WTC11 (cell line): ENCODE measurements around the gene CAPN11. TPM values are rescaled to one million over a fixed set of nuclear protein-coding genes. Genes with fewer than 3 reads are reported as not detected.

Experiments used
- ATAC-seq: fragments of 200-7000 bp; cut with Tn5 transposase; 2 replicates; pipeline ENCODE4 v1.10.0; 2021; ENCODE audit warnings: mild to moderate bottlenecking, moderate library complexity
- CTCF ChIA-PET: fragments of 300-600 bp; sonication (Branson Sonifier 250); formaldehyde crosslinking; loops from one replicate; lab custom pipeline; 2021; ENCODE audit warnings: antibody characterized with exemption; lab: Charles Lee
- POLR2A ChIA-PET: fragments of 350-600 bp; sonication (Branson Sonifier 250); formaldehyde crosslinking; loops from one replicate; lab custom pipeline; 2021; ENCODE audit warnings: antibody characterized with exemption; lab: Charles Lee
- DNase-seq: peaks from one replicate; pipeline ENCODE4 v3.0.0; 2021; ENCODE audit warnings: low spot score
- H3K27ac Mint-ChIP-seq: 2 replicates; pipeline ENCODE4 v1.8.0; 2021; ENCODE audit warnings: mixed read lengths
- H3K27me3 Mint-ChIP-seq: 2 replicates; pipeline ENCODE4 v1.8.0; 2021; ENCODE audit warnings: low read depth, mild to moderate bottlenecking, moderate library complexity, mixed read lengths
- H3K36me3 Mint-ChIP-seq: 2 replicates; pipeline ENCODE4 v1.8.0; 2021; ENCODE audit warnings: mixed read lengths
- H3K4me1 Mint-ChIP-seq: 2 replicates; pipeline ENCODE4 v1.8.0; 2022; ENCODE audit warnings: mixed read lengths
- H3K4me3 Mint-ChIP-seq: 2 replicates; pipeline ENCODE4 v1.8.0; 2021; ENCODE audit warnings: mild to moderate bottlenecking, moderate library complexity, mixed read lengths
- H3K9me3 Mint-ChIP-seq: 2 replicates; pipeline ENCODE4 v1.8.0; 2021; ENCODE audit warnings: mixed read lengths
- ATF1 ChIP-seq: sonication (generic); formaldehyde crosslinking; IDR thresholded peaks from 2 replicates; pipeline ENCODE4 v1.8.1; 2023; ENCODE audit warnings: mild to moderate bottlenecking, moderate library complexity, missing genetic modification reagents
- CTCF ChIP-seq: fragments of 200-600 bp; IDR thresholded peaks from 2 replicates; pipeline ENCODE4 v1.8.0; 2022; ENCODE audit warnings: antibody characterized with exemption
- ETV6 ChIP-seq: sonication (generic); formaldehyde crosslinking; IDR thresholded peaks from 2 replicates; pipeline ENCODE4 v1.8.1; 2022; ENCODE audit warnings: mild to moderate bottlenecking, missing genetic modification reagents
- FOXP1 ChIP-seq: sonication (generic); formaldehyde crosslinking; IDR thresholded peaks from 2 replicates; pipeline ENCODE4 v1.8.0; 2022; ENCODE audit warnings: missing genetic modification reagents, mild to moderate bottlenecking, moderate library complexity, borderline replicate concordance
- FOXP4 ChIP-seq: sonication (generic); formaldehyde crosslinking; IDR thresholded peaks from 2 replicates; pipeline ENCODE4 v1.8.0; 2022; ENCODE audit warnings: mild to moderate bottlenecking, missing genetic modification reagents
- HMGXB4 ChIP-seq: sonication (generic); formaldehyde crosslinking; IDR thresholded peaks from 2 replicates; pipeline ENCODE4 v1.8.1; 2023; ENCODE audit warnings: mild to moderate bottlenecking, moderate library complexity, missing genetic modification reagents
- KAT7 ChIP-seq: sonication (generic); formaldehyde crosslinking; IDR thresholded peaks from 2 replicates; pipeline ENCODE4 v1.8.1; 2023; ENCODE audit warnings: missing genetic modification reagents, mild to moderate bottlenecking, borderline replicate concordance
- NFYB ChIP-seq: sonication (generic); formaldehyde crosslinking; conservative IDR thresholded peaks from 2 replicates; pipeline ENCODE4 v1.8.0; 2022; ENCODE audit warnings: low read depth, missing genetic modification reagents
- RORB ChIP-seq: fragments of 250-450 bp; sonication (Bioruptor Pico); IDR thresholded peaks from 2 replicates; pipeline ENCODE4 v1.9.0; 2021; ENCODE audit warnings: mild to moderate bottlenecking
- SMAD3 ChIP-seq: sonication (generic); formaldehyde crosslinking; IDR thresholded peaks from 2 replicates; pipeline ENCODE4 v1.8.0; 2022; ENCODE audit warnings: missing genetic modification reagents, mild to moderate bottlenecking, borderline replicate concordance
- TEAD1 ChIP-seq: sonication (generic); formaldehyde crosslinking; IDR thresholded peaks from 2 replicates; pipeline ENCODE4 v1.8.0; 2022; ENCODE audit warnings: mild to moderate bottlenecking, missing genetic modification reagents
- ZBTB21 ChIP-seq: sonication (generic); formaldehyde crosslinking; IDR thresholded peaks from 2 replicates; pipeline ENCODE4 v1.8.1; 2023; ENCODE audit warnings: mild to moderate bottlenecking, missing genetic modification reagents, borderline replicate concordance
- ZNF423 ChIP-seq: fragments of 250-450 bp; sonication (Bioruptor Pico); IDR thresholded peaks from 2 replicates; pipeline ENCODE4 v2.1.2; 2022; ENCODE audit warnings: mild to moderate bottlenecking, moderate library complexity
- total RNA-seq: library from RNA; stranded (reverse); gene quantifications from 3 replicates; pipeline ENCODE4 v1.2.3, GENCODE V29; 2021
- TF ChIP-seq, protein P1 (sequence below): sonication (generic); formaldehyde crosslinking; IDR thresholded peaks from 2 replicates; pipeline ENCODE4 v1.8.1; 2022; ENCODE audit warnings: missing genetic modification reagents, borderline replicate concordance
- TF ChIP-seq, protein P2 (sequence below): sonication (generic); formaldehyde crosslinking; IDR thresholded peaks from 2 replicates; pipeline ENCODE4 v1.8.0; 2022; ENCODE audit warnings: mild to moderate bottlenecking, missing genetic modification reagents
- TF ChIP-seq, protein P3 (sequence below): sonication (generic); formaldehyde crosslinking; IDR thresholded peaks from 2 replicates; pipeline ENCODE4 v1.8.0; 2022; ENCODE audit warnings: mild to moderate bottlenecking, missing genetic modification reagents
- TF ChIP-seq, protein P4 (sequence below): sonication (generic); formaldehyde crosslinking; IDR thresholded peaks from 2 replicates; pipeline ENCODE4 v1.8.0; 2022; ENCODE audit warnings: mild to moderate bottlenecking, missing genetic modification reagents
- TF ChIP-seq, protein P5 (sequence below): fragments of 250-450 bp; sonication (Bioruptor Pico); IDR thresholded peaks from 2 replicates; pipeline ENCODE4 v1.9.0; 2021; ENCODE audit warnings: mild to moderate bottlenecking
- TF ChIP-seq, protein P6 (sequence below): fragments of 250-450 bp; sonication (Bioruptor Pico); IDR thresholded peaks from 2 replicates; pipeline ENCODE4 v1.9.0; 2021; ENCODE audit warnings: moderate library complexity, mild to moderate bottlenecking, inconsistent platforms, borderline replicate concordance

Gene CAPN11
- total RNA-seq, 1 experiment from 2014 or later: 2.3 TPM

DNA sequence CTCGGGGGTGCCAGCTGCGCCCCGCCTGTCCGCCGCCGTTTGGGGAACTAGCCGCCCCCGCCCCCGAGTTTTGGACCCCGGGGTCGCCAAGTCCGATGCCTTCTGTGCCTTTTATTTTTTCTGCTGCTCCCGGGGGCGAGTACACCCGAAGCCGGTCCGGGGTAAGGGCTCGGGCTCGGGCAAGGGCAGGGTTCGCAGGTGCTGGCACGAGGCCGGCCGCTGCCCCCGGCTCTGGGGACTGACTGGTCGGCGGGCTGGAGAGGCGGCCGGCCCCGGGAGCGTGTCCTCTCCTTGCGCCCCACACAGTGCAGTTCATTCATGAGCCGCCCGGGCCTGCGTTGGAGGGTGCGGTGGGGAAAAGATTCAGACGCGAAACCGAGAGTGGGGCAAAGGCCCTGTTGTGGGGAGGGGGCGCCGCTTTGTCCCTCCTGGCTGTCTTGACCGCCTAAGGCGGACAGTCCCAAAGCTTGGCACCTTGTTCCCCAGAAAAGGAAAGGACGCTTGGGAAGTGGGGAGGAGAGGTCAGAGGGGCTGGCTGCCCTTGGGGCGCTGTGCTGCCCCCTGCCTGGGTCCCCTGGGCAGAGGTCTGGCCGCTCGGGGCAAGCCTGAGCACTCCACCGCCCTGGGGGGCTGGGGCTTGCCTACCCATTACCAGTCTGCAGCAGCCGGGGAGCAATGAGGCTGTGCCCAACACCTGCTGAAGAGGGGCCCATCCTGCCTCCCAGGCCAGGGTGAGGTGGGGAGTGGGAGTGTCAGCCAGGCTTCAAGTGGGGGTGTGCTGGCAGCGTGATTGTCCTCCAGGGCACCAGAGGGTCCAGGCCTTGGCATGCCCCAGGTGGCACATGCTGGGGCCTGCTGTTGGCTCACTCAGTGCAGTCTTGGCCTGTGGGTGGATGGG is 30.4 kb upstream of the CAPN11 start:
- DNase-seq: peak; percentile 57
- Mint-ChIP-seq H3K36me3 (peaks cover 2% of the 10 kb centered on the region), H3K4me1 (peaks cover 61% of the 10 kb centered on the region), H3K4me3 (peak overlapping the region; percentile 83), H3K27ac (no peak overlapping the region), H3K9me3 (no peaks in the 10 kb centered on the region)
- CTCF ChIA-PET: interaction anchor here (0.6 to 1.6 kb wide), 8 partner anchors 10 to 184 kb away, joined by 3 to 5 read pairs (median 4); no protein-coding TSS in a partner anchor
- TF ChIP-seq ZNF423 (CRISPR knock-in tag) (peak; percentile 67), FOXP4 (CRISPR knock-in tag) (peak; percentile 9; the same call in 1 of the 2 replicates), KAT7 (0 out of 2 replicates have a peak, but pooled peaks have one; percentile 49), CTCF (no peak), ATF1 (CRISPR knock-in tag) (no peak), TEAD1 (peak; percentile 15; the same call in 1 of the 2 replicates)
- TF ChIP-seq, protein P1, sequence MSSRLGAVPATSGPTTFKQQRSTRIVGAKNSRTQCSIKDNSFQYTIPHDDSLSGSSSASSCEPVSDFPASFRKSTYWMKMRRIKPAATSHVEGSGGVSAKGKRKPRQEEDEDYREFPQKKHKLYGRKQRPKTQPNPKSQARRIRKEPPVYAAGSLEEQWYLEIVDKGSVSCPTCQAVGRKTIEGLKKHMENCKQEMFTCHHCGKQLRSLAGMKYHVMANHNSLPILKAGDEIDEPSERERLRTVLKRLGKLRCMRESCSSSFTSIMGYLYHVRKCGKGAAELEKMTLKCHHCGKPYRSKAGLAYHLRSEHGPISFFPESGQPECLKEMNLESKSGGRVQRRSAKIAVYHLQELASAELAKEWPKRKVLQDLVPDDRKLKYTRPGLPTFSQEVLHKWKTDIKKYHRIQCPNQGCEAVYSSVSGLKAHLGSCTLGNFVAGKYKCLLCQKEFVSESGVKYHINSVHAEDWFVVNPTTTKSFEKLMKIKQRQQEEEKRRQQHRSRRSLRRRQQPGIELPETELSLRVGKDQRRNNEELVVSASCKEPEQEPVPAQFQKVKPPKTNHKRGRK: no peak
- TF ChIP-seq, protein P2, sequence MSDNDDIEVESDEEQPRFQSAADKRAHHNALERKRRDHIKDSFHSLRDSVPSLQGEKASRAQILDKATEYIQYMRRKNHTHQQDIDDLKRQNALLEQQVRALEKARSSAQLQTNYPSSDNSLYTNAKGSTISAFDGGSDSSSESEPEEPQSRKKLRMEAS (CRISPR knock-in tag): peak; percentile 45; the same call in 1 of the 2 replicates
- TF ChIP-seq, protein P3, sequence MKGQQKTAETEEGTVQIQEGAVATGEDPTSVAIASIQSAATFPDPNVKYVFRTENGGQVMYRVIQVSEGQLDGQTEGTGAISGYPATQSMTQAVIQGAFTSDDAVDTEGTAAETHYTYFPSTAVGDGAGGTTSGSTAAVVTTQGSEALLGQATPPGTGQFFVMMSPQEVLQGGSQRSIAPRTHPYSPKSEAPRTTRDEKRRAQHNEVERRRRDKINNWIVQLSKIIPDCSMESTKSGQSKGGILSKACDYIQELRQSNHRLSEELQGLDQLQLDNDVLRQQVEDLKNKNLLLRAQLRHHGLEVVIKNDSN (CRISPR knock-in tag): 0 out of 2 replicates have a peak, but pooled peaks have one; percentile 29
- TF ChIP-seq, protein P4, sequence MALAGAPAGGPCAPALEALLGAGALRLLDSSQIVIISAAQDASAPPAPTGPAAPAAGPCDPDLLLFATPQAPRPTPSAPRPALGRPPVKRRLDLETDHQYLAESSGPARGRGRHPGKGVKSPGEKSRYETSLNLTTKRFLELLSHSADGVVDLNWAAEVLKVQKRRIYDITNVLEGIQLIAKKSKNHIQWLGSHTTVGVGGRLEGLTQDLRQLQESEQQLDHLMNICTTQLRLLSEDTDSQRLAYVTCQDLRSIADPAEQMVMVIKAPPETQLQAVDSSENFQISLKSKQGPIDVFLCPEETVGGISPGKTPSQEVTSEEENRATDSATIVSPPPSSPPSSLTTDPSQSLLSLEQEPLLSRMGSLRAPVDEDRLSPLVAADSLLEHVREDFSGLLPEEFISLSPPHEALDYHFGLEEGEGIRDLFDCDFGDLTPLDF: no peak
- TF ChIP-seq, all 79 proteins: peak for 6
- H3K27me3 Mint-ChIP-seq: no peaks in the 10 kb centered on the region; the same call in 1 of the 2 replicates
- POLR2A ChIA-PET: interaction anchor here (1.0 kb wide), 1 partner anchor 118 kb away, joined by 3 read pairs; the partner anchor contains the start of gene HSP90AB1
- ATAC-seq: peak; percentile 37

GRCh38 chr6:44129841-44130322 is 28.7 kb upstream of the CAPN11 start:
- Mint-ChIP-seq H3K9me3 (no peaks in the 10 kb centered on the region), H3K4me1 (peaks cover 54% of the 10 kb centered on the region), H3K4me3 (peak overlapping the region; percentile 83), H3K27me3 (no peaks in the 10 kb centered on the region; the same call in 1 of the 2 replicates), H3K27ac (no peak overlapping the region), H3K36me3 (peaks cover 2% of the 10 kb centered on the region)
- ChIA-PET CTCF (no interaction called here), POLR2A (no interaction called here)
- DNase-seq (no peak), ATAC-seq (no peak)
- TF ChIP-seq RORB (no peak), HMGXB4 (CRISPR knock-in tag) (no peak), FOXP1 (CRISPR knock-in tag) (no peak), SMAD3 (CRISPR knock-in tag) (no peak), ETV6 (CRISPR knock-in tag) (no peak), ATF1 (CRISPR knock-in tag) (no peak), NFYB (CRISPR knock-in tag) (no peak), ZBTB21 (no peak)
- TF ChIP-seq, protein P5, sequence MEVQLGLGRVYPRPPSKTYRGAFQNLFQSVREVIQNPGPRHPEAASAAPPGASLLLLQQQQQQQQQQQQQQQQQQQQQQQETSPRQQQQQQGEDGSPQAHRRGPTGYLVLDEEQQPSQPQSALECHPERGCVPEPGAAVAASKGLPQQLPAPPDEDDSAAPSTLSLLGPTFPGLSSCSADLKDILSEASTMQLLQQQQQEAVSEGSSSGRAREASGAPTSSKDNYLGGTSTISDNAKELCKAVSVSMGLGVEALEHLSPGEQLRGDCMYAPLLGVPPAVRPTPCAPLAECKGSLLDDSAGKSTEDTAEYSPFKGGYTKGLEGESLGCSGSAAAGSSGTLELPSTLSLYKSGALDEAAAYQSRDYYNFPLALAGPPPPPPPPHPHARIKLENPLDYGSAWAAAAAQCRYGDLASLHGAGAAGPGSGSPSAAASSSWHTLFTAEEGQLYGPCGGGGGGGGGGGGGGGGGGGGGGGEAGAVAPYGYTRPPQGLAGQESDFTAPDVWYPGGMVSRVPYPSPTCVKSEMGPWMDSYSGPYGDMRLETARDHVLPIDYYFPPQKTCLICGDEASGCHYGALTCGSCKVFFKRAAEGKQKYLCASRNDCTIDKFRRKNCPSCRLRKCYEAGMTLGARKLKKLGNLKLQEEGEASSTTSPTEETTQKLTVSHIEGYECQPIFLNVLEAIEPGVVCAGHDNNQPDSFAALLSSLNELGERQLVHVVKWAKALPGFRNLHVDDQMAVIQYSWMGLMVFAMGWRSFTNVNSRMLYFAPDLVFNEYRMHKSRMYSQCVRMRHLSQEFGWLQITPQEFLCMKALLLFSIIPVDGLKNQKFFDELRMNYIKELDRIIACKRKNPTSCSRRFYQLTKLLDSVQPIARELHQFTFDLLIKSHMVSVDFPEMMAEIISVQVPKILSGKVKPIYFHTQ: no peak
- TF ChIP-seq, protein P6, sequence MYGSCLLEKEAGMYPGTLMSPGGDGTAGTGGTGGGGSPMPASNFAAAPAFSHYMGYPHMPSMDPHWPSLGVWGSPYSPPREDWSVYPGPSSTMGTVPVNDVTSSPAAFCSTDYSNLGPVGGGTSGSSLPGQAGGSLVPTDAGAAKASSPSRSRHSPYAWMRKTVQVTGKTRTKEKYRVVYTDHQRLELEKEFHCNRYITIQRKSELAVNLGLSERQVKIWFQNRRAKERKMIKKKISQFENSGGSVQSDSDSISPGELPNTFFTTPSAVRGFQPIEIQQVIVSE (CRISPR knock-in tag): no peak
